ENCODE measurements around the gene PLPP3. TPM values are rescaled to one million over a fixed set of nuclear protein-coding genes. Genes with fewer than 3 reads are reported as not detected.

The PLPP3 gene
- total RNA-seq, 1 experiment from 2014 or later: 8.2 TPM

- no peaks in the 10 kb centered on the region for H3K27me3 ChIP-seq (ENCODE audit: control insufficient read depth, insufficient read depth, low read length)
- H3K36me3 ChIP-seq (ENCODE audit: control insufficient read depth, insufficient read depth, low read length): no peaks in the 10 kb centered on the region
- H3K9me3 ChIP-seq (ENCODE audit: control insufficient read depth, insufficient read depth, low read depth, low read length): no peaks in the 10 kb centered on the region
- CTCF ChIA-PET: no interaction called here
- in situ Hi-C loops (cut with HindIII; ENCODE audit: low pct_unique_long_range_greater_than_20kb, low sequenced_read_pairs): no loop called here
- intact Hi-C loops (cut with micrococcal nuclease; ENCODE audit: unreplicated experiment): no loop called here
- DNase-seq (ENCODE audit: low read depth, low spot score) (no peak), ATAC-seq (no peak)
- no peak overlapping the region for H3K4me3 ChIP-seq (ENCODE audit: low read depth in 2 of 2, low read length in 2 of 2)
- no peaks in the 10 kb centered on the region for H3K4me1 ChIP-seq (ENCODE audit: control insufficient read depth, insufficient read depth, low read length)
- TF ChIP-seq CTCF (IDR thresholded peaks at IDR 0.05): no peak
- no peak for TF ChIP-seq REST (IDR thresholded peaks at IDR 0.05; ENCODE audit: insufficient read depth in 1 of 2, low read depth in 2 of 2, low read length in 1 of 2)
- no peak for TF ChIP-seq TCF7L2 (IDR thresholded peaks at IDR 0.05; ENCODE audit: low read depth, low read length)
- no peak for TF ChIP-seq SIN3A (IDR thresholded peaks at IDR 0.05; ENCODE audit: borderline replicate concordance, insufficient read depth, low read depth, low read length)
- no peak for TF ChIP-seq POLR2AphosphoS5 (IDR thresholded peaks at IDR 0.05; ENCODE audit: low read depth, low read length)
- no TSS peak for BruUV-seq (replicated peaks)
- no peak overlapping the region for H3K27ac ChIP-seq (ENCODE audit: low read length)
- POLR2A ChIA-PET: no interaction called here
Measured at GRCh38 chr1:56509713-56510641, 69.4 kb downstream of the PLPP3 start.

- intact Hi-C loops (cut with micrococcal nuclease; ENCODE audit: unreplicated experiment): no loop called here
- no TSS peak for BruUV-seq (replicated peaks)
- H3K27me3 ChIP-seq (ENCODE audit: control insufficient read depth, insufficient read depth, low read length): no peaks in the 10 kb centered on the region
- no peak overlapping the region for H3K27ac ChIP-seq (ENCODE audit: low read length)
- CTCF ChIA-PET: no interaction called here
- ATAC-seq (no peak), DNase-seq (ENCODE audit: low read depth, low spot score) (no peak)
- no peak for TF ChIP-seq POLR2AphosphoS5 (IDR thresholded peaks at IDR 0.05; ENCODE audit: low read depth, low read length)
- no peaks in the 10 kb centered on the region for H3K4me1 ChIP-seq (ENCODE audit: control insufficient read depth, insufficient read depth, low read length)
- POLR2A ChIA-PET: interaction anchor here (0.6 kb wide), 1 partner anchor 1115 kb away, joined by 3 read pairs; no protein-coding TSS in a partner anchor
- H3K36me3 ChIP-seq (ENCODE audit: control insufficient read depth, insufficient read depth, low read length): no peaks in the 10 kb centered on the region
- no peaks in the 10 kb centered on the region for H3K9me3 ChIP-seq (ENCODE audit: control insufficient read depth, insufficient read depth, low read depth, low read length)
- in situ Hi-C loops (cut with HindIII; ENCODE audit: low pct_unique_long_range_greater_than_20kb, low sequenced_read_pairs): no loop called here
- no peak overlapping the region for H3K4me3 ChIP-seq (ENCODE audit: low read depth in 2 of 2, low read length in 2 of 2)
Measured at GRCh38 chr1:56508523-56508983, 70.8 kb downstream of the PLPP3 start.
